GM15510 (cell line): ENCODE measurements around the gene PDE1A.

Experiments
- POLR2A ChIP-seq: IDR thresholded peaks from 3 replicates; pipeline ENCODE4 v1.6.1; 2011; ENCODE audit warnings: borderline replicate concordance; ENCODE audit not compliant: insufficient read length; ENCODE audit errors: extremely low read depth

Gene PDE1A

DNA sequence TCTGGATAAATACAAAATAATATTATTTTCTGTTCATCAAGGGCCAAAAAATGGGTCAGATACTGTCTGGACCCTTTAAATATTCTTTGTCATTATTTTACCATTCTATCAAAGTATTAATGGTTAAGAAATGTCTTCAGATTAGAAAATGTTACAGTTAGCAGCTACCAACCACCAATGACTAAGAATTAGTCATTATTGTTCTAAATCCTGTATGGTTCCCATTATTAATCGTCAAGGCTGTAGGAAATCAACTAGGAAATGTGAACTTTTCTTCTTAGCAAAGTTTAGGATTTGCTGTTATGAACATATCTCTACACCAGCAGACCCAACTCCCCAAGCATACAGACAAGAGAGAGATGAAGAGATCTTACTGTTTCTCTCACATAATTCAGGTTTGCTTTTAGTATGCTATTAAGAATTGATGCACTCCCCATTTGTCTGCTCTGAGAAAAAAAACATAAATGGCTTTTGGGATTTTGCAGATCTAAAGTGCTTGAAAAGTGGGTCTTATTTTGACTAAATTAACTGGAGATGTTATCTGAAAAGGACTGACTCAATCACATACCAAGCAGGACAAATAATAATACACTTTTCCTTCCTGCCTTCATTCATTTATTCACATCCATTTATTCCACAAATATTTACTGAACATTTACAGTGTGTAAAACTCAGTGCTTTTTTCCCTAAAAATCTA lies 293.5 kb downstream of the PDE1A start:
- TF ChIP-seq POLR2A = no peak

GRCh38 chr2:182132605-182133004 lies 294.2 kb downstream of the PDE1A start:
- TF ChIP-seq POLR2A = no peak

- TF ChIP-seq POLR2A = no peak
Observed at GRCh38 chr2:182128821-182129707, 297.8 kb downstream of the PDE1A start.

- TF ChIP-seq POLR2A = no peak
Observed at GRCh38 chr2:182117196-182117595, 309.6 kb downstream of the PDE1A start.

- TF ChIP-seq POLR2A = no peak
Observed at GRCh38 chr2:182116774-182117173, 310.1 kb downstream of the PDE1A start.

DNA sequence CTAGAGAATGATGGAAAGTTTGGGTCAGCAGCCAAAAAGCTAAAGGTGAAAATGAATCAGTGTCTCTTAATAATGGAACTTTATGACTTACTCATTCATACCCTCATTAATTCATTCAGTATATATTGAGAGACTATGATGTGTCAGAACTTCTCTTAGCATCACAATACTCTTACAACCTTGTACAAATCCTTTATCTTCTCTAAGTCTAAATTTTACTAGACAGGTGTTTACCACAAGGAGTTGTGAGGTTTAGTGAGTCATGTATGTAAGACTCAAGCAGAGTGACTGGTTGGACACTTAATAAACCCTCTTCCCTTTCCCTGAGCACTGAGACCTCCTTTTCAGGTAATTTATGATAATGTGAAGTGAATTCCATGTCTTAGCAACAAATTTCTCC lies 311.6 kb downstream of the PDE1A start:
- no peak for TF ChIP-seq POLR2A

DNA sequence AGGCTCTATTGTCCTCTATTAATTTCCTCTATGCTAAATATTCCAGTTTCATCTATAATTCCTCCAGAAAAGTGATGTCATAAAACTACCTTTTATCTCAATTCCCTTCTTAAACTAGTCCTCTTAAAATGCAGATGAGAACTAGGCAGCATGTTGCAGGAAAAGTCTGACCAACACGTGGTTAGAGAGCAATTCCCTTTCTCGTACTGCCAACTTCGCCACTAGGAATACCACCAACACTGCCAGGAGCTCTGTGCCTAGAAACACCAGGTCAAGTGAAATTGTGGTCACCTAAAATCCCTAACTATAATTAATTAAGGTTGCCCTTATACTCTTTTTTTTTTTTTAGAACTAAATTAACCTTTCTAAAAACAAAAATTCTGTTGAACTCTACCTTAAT lies 313.5 kb downstream of the PDE1A start:
- no peak for TF ChIP-seq POLR2A

DNA sequence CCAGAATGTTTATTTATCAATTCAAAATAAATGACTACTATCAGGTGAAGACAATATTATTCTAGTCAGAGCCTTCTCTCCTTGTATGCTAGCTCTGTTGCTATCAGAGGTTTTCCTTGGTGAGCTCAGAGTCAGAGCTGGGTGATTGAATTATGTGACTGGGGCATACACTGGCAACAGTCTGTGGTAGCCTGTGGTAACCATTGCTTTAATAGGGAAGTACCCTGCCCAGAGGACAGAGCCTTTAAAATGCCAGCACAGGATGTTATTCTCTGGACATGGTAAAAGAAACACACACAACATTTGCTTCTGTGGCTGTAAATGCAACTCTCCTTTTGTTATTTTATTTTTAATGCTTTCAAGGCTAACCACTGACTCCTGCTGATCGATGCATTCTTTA lies 316.5 kb downstream of the PDE1A start:
- TF ChIP-seq POLR2A = no peak

DNA sequence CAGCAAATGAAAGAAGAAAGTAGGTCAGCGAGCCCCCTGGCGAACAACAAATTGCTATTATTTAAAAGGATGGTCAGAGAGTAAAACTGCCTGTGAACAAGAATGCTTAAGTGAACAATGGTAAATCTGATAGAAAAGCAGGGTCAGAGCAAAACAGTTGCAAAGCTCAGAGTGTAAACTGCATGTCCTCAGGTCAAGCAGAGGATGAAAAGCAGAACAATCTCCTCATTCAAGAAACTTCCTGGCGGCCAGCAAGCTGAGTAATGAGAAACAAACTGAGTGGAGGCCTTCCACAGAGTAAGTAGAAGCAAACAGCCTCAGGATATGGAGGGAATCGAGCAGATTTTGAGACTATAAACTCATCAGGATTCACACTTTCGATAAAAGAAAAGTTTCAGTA lies 323.3 kb downstream of the PDE1A start:
- TF ChIP-seq POLR2A = no peak

DNA sequence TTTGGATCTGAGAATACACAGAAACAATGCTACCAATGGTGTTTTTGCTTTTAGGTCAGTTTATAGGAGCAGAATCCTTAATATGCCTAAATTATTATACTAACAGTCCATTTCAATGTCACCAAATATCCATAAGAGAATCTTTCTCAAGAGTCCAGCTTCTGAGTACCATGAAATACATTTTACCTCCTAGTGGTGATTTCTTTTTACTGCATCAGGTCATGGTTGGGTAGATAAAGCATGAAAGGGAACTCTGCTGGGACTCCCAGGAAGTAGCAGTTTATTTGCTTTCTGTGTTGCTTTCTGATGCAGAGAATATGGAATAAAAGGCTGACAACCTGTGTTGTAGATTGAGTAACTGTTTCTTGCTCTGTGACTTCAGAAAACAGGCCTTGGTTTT lies 325.6 kb downstream of the PDE1A start:
- TF ChIP-seq POLR2A = no peak

- TF ChIP-seq POLR2A = no peak
Observed at GRCh38 chr2:182098648-182099047, 328.2 kb downstream of the PDE1A start.

- TF ChIP-seq POLR2A = no peak
Observed at GRCh38 chr2:182097571-182098164, 329.2 kb downstream of the PDE1A start.

DNA sequence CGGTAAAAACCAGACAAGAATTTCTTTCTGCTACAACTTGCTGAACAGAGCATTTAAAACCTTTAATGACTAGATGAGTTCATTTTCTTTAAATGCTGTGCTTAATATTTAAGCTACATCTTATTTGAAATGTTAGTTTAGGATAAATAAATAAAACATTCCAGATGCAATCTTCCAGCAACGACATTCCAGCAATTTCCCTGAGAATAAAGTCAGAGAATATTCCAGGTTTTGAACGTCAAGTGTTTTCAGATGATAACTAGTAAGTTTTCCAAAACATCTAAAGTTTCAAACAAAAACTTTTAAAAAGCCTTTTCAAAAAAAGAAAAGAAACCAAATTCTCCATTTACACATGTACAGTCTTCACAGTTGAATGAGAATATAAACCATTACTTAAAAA lies 336.4 kb downstream of the PDE1A start:
- TF ChIP-seq POLR2A = no peak
